Measurements from ENCODE around the gene LRPPRC.
A peak's percentile ranks its signal among the peaks of the same experiment; 100 is the strongest.

The LRPPRC gene

DNA sequence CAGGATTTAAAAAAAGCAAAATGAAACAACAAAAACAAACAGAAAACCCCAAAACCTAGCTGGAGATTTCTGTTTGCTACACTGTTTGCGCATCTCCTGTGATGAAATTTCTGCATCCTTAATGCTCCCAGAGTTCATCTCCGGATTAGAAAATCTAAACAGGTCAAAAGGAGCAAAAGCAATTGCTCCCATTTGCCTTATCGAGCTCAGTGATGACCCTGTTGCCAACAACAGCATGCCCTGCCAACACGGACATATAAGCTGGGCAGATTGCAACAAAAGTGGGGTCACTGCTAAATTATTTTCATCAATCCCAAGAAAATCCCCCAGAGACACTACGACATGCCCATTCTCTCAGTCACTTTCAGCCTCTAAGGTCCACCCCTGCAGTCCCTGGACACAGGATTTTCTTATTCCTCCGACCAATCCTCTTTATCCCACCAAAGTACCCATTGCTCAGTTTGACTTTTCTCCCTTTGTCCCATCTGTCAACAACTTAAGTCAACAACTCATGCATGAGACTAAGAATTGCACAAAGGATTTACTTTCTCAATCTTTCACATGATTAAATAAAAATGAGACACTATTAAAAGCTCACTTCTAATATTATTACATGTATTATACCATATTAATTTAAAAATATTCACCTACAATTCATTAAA is 89.2 kb downstream of the LRPPRC start:
- no peak for DNase-seq (ENCODE audit: low read depth in 2 of 2)

DNA sequence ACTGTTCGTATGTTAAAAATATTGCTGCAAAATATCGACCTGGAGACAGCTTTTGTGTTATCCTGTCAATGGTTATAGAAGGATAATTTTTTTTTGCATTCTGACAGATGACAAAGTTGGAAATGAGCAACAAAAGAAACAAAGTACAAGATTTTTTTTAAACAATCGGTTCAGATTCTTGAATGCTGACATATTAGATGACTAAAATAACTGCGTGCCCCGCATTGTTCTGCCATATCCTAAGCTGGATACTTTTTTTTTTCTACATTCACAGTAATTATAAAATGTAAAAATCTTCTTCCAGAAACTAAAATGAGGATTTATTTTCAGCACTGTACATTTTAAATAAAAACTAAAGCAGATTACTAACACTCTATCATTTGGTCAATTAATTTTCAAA is 89.9 kb downstream of the LRPPRC start:
- DNase-seq (ENCODE audit: low read depth in 2 of 2): no peak

DNA sequence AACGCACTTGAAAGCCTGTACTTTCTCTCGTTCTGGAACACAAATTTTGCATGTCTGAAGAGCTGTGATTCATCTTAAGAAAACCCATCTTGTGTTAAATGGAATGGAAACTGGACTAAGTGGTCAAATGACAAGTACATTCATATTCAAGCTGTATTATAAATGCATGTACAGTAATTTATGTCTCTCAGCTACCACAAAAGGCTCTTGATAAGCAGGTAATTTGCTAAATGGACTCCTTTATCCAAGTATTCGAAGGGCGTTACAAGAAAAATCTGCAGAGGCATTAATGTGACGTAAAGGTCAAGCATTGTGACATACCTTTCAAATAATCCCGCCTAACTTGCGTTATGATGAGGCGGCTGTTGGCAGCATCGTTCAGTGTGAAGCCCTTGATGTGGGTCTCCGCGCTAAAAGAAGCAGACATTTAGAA is 90.4 kb downstream of the LRPPRC start:
- DNase-seq (ENCODE audit: low read depth in 2 of 2): no peak

DNA sequence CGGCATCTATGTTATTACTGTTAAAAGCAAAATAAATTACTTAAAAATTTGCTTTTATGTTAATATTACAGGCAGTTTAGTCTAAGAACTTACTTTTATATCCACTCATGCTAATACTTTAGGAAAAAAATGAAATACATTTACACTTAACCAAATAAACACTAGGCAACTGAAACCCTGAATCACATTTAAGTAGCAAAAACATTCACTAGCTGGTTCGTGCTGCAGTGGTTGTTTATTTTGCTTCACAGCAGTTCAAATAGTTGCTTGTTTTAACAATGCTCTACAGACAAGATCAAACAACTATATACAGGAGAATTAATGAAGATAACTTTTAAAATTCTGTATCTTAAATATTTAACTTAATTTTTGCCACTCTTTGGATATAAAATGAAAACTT is 96.2 kb downstream of the LRPPRC start:
- no peak for DNase-seq (ENCODE audit: low read depth in 2 of 2)

DNA sequence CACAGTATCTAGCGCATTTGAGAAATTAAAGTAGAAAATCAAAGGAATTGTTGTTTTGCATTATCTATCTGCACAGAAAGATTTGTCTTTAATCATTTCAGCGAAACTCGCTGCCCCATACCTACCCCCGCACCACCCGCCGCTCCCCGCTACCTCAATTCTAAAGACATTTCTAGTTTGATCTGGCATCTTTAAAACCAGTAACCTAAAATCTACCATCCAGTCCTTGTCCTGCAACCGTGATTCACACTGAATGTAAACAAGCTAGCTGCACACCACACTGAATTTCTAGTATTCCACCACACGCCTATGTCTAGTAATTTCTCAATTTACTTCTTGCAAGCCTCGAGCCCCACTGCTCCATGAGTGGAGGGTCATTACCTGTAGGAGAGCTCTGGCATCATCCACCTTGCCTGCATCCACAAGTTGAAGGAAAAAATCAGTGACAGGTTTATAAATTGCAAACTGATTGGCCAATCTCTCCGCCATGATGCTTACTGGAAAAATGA is 96.9 kb downstream of the LRPPRC start:
- DNase-seq (ENCODE audit: low read depth in 2 of 2): no peak

DNA sequence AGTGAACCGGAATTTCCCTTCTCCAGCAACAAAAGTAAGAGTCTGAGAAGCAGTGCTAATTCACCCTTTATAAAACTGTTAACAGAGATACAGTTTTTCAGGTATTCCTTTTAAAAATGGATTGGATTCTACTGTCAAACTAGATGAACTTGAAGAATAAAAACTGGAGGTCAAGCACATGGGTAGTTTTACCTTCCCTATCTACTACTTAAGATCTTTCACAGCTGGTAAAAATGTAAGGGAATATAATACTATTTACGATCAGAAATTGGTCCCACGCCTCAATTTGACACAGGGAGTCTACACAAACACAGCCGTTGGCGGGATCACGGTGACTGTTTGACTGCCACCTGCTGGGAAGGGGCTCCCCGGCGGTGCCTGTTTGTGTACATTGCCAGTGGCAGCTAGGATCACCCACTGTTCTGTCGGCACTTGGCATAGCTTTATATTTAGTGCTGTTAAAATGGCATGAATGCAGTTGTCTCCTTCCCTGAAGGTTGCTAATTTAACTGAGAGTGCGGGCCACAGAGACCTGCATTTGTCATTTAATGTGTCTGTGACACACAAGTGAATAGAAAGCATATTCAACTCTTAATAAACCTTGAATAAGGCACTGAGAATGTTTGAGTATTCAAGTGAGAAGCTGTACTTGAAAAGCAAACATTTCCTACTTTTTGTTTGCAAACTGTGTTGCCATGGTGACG is 97.5 kb downstream of the LRPPRC start:
- no peak for DNase-seq (ENCODE audit: low read depth in 2 of 2)

DNA sequence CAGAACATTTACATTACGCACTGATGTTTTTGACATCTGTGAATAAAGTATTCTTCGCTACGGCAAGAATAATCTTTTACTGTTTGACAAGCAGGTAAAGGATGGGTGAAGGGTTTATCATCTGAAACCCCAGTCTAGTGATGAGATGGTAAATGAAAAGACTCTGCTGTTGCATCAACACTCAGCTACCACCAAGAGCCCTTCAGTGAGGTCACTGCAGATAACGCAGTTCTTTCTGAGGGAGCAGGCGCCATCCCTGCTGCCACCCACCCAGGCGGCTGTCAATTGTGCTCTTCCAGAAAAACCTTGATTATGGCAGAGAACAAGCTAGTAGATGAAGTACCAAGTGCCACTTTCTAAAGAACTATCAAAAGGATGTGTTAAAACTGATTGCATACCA is 98.3 kb downstream of the LRPPRC start:
- DNase-seq (ENCODE audit: low read depth in 2 of 2): no peak

DNA sequence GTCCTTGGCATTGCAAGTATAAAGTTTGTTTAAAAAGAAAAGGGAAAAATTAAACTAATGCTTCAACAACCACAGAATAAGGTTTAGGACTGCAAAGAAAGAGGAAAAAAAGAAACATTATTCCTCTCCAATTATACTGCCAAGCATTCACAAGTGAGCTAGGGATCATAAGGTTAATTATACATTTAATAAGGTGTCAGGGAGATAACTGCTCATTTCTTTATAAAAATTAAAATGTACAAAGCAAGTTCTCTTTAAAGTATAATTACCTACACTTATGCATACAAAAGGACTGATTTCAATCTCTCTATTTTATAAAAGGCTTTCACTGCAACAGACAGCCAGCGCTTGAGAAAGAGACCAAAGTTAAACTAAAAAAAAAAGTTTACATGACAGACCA is 98.9 kb downstream of the LRPPRC start:
- DNase-seq (ENCODE audit: low read depth in 2 of 2): no peak

DNA sequence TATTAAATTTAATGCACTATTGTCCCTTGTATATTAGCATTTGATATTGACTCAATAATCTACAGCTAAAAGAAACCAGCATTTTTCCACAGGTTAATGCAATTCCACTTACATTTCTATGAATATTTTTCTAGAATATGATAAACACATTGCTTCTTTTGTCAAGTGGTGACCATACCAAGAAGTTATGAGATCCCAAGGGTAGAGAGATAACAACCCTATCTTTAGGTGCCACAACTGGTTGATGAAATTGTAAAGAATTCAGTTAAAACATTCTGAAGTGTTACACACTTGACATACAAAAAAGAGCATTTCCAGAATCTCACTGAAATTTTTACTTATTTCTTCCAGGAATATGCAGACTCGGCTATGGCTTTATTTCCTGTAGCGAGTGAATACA is 101.0 kb downstream of the LRPPRC start:
- DNase-seq (ENCODE audit: low read depth in 2 of 2): no peak

DNA sequence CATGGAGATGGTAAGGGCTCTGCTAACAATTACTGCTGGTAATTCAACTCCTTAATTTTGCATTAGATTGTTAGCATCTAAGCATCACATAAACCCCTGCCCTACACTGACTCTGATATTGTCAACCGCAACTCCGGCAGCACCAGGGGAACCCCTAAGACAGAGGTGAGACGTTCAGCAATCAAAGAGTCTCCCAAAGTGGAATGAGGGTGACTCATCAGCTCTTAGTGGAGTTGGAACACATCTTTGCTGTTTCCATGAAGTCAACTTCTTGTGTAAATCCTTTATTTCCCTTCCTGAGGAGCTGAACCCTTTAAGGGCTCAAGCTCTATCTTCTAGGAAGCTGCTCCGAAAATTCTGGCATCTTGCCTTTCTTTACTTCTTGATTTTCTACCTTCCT is 104.9 kb downstream of the LRPPRC start:
- no peak for DNase-seq (ENCODE audit: low read depth in 2 of 2)

DNA sequence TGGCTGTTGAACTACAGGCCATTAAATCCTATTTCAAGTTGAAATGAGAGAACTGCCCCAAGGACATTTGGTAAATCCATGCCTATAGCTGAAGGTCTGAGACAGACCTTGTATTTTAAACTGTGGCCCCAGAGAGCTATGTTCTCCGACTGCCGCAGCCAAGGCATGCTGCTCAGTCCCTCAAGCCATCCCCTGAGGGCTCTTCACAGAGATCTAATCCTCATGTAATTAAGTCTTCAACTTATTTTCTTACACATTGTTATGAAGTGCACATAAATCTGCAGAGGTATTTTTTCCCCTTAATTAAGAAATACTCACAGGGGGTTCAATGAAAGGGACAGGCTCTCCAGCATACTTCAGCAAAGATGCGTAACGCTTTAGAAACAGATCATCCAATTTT is 106.4 kb downstream of the LRPPRC start:
- no peak for DNase-seq (ENCODE audit: low read depth in 2 of 2)

DNA sequence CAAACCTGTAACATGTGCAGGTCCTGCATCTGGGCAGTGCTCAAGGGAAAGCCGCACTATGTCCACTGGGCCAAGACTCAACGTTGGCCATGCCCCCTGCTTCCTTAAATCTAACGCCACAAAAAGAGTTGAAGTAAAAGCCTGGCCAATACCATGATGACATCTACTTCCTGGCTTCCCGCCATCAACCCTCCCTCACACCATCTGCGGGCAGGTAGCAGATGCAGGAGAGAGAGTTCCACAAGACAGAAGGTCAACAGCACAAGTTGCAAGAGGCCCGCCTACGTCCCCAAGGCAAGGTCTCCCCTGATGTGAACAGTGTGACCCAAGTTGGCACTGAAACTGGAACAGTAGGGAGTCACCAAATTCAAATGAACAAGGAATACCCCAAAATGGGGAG is 108.6 kb downstream of the LRPPRC start:
- DNase-seq (ENCODE audit: low read depth in 2 of 2): no peak

DNA sequence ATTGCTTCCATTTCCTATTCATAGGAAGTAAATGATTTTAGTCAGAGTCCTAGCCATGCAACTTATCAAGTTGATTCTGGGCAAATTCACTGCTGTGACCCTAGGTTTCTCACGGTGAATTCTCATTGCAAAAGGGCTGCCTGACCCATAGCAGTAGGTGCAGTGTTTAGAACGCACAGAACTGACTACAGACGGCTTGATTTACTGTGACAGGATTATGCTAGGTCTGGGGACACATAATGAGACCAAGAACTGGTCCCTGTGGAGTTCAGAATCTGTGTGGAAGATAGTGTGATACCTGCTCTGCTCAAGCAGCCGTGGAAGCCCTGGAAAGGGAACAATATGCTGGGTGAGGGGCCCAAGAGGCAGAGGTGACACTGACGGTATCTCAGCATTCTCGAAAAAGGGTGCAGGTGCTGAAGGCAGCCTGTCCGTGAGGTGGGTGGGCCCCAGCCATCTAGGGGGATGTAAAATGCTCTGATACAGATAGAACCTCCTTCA is 110.6 kb downstream of the LRPPRC start:
- no peak for DNase-seq (ENCODE audit: low read depth in 2 of 2)

DNA sequence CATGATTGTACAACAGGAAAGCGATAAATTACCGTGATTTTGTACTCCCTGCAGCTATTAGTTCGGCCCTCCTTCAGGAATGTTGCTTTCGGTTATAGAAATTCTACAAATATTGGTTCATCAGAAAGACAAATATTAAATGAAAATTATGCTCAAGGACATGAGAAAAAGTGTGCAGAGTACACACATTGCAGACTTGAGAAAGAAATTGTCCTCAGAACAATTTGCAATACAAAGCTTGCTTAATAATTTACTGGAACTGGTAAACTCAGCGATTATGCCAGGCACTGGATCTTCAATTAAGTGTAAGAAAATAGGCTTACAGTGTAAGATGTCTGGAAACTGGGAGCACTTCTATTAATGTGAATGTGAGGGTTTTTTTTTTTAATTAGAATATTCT is 111.1 kb downstream of the LRPPRC start:
- no peak for DNase-seq (ENCODE audit: low read depth in 2 of 2)

DNA sequence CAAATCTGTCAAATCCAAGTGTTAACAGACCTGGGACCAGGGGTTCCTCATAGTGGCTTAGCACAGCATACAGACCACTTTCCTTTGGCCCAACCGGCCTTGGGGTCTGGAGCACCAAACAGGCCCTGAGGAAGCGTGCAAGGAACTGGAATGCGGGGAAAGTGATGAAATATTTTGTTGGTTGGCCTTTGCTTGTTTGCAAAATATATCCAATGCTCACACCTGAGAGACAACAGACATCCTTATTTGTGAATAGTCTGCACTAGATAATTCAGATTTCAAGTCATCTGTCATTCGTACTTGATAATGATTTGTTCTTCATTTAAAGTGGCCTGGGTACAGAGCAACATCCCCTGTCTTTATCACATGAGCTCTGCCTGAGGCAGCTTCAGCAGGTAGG is 113.5 kb downstream of the LRPPRC start:
- no peak for DNase-seq (ENCODE audit: low read depth in 2 of 2)

DNA sequence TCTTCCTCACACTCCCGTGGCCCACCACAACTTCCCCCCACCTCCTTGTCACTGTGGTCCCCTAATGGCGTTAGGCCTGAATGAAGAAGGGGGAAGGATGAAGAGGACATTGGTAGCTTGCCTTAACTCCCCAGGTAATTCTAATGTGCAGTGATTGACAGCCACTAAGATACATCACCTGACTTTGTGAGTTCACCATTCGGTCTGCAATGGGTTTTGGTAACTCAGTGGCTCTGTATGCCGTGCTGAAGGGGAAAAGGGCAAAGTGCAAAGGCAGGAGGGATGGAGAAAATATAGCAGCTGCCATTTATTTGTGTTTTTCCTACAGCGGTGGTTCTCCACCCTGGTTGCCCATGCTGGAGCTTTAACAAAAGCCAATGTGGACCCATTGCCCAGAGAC is 114.8 kb downstream of the LRPPRC start:
- DNase-seq (ENCODE audit: low read depth in 2 of 2): no peak

DNA sequence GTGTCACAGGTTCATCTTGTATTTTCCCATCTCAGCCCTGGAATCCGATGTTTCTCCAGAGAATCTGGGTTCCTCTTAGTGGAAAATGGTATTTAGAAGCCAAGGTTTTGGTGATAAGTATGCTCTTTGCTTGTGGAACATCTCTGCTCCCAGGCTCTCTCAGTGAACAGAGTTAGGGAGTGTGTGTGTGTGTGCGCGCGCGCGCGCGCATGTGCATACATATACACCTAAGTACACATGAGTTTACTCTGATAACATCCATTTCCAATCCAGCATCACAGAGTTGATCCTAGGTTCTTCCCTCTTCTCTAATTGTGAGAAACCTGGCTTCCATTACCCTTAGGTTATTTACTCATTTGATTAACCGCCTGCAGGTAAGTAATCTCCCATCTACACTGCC is 115.3 kb downstream of the LRPPRC start:
- DNase-seq (ENCODE audit: low read depth in 2 of 2): no peak

DNA sequence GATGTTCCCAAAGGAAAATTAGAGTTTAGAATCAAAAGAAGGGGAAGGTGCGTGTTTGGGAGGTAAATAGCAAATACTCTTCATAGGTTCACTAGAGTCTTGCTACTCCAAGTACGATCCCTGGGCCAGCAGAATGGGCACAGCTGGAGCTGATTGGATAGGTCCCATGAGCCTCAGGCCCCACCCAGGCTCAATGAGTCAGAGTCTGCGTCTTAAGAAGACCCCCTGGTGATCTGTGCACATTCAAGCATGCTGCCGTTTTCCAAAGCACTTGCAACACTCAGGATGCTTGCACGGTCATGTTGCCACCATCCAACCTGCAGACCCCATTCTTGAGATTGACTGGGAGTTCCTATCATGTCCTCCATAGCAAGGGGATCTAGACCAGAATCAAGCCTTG is 116.5 kb downstream of the LRPPRC start:
- no peak for DNase-seq (ENCODE audit: low read depth in 2 of 2)

DNA sequence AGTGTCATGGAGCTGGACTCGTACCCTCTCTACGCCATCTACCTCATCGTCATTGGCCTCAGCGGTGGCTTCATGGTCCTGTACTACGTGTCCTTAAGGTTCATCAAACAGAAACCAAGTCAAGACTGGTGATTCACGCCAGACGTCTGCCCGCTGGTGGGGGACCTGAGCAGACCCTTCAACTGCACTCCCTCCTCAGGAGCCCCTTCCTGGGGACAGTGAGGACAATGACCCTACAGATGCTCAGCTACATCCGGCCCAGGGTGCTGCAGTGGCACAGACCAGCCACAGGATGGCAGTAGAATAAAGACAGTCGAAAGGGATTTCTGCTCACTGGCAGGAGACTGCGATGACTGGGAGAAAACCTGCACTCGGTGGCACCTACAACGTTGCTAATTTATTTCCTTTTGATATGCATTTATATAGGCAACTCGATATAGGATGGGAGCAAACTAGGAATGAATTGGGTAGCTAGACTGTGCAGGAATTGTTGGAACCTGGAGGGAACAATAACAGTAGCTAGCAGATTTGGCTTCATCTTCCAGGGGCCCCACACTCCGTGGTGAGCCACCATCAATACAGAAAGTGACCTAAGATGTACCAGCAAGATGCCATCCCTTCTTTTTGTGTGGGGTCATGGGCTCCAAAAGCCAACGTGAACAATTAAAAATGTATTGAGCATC is 117.9 kb downstream of the LRPPRC start:
- DNase-seq (ENCODE audit: low read depth in 2 of 2): peak; percentile 42 to 43

DNA sequence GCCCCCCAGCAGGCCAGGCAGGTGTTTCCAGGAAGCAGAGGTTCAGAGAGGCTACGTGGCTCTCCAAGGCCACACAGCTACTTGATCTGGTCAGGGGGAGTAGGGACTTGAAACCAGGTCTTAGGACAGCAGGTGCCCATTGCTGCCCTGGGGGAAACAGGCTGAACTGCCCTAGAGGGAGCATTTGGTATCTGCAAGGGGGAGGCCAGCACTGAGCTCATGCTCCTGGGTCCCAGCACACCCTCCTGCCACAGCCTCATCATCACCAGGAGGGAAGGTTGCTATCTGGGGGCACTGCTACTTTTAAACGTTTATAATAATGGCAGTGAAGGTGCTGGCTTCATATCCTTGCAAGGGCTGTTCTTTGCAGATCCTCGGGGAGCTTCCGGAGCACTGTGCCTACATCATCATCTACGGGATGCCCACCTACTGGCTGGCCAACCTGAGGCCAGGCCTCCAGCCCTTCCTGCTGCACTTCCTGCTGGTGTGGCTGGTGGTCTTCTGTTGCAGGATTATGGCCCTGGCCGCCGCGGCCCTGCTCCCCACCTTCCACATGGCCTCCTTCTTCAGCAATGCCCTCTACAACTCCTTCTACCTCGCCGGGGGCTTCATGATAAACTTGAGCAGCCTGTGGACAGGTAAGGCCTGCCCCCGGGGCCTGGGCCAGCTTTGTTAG is 120.9 kb downstream of the LRPPRC start:
- DNase-seq (ENCODE audit: low read depth in 2 of 2): no peak

DNA sequence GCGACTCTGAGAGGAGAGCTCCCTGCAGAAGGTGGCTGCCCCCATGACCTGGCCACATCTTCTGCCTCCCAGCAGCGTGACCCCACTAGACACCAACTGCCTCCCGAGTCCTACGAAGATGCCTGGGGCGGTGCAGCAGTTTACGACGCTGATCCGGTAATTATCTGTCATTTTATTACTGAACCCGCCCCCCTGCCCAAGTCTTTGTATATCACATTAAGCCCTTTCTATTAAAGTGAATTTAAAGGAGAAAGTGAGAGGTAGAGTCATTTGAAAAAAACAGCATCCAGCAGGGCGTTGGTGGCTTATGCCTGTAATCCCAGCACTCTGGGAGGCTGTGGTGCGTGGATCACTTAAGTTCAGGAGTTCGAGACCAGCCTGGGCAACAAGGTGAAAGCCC is 123.6 kb downstream of the LRPPRC start:
- no peak for DNase-seq (ENCODE audit: low read depth in 2 of 2)

DNA sequence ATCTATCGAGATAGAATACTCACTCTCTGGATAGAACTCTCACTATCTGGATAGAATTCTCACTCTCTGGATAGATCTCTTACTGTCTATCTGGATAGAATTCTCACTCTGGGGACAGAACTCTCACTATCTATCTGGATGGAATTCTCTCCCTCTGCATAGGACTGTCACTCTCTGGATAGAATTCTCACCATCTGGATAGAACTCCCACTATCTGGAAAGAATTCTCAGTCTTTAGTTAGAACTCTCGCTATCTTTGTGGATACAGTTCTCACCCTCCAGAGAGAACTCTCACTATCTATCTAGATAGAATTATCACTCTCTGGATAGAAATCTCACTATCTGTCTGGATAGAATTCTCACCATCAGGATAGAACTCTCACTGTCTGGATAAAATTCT is 140.5 kb downstream of the LRPPRC start:
- no peak for DNase-seq (ENCODE audit: low read depth in 2 of 2)

All from stimulated activated CD4-positive, alpha-beta T cell treated with anti-CD3 and anti-CD28 coated beads, Interleukin-1b, Interleukin-23, amount 100 ng/mL, for 4 hours (primary cell).